PC-9 (cell line): ENCODE data around the gene ATG9A. TPM values are rescaled to one million over a fixed set of nuclear protein-coding genes. Genes with fewer than 3 reads are reported as not detected.

Source experiments
- BruUV-seq: library from RNA; stranded (reverse); fragments of 400-500 nt; replicated peaks from 2 replicates; lab custom pipeline; 2021; lab: Mats Ljungman, UMichigan
- CTCF ChIA-PET: fragments of 300-600 bp; sonication (Branson Sonifier 250); formaldehyde crosslinking; loops from one replicate; lab custom pipeline; 2022; ENCODE audit warnings: antibody characterized with exemption; lab: Charles Lee
- POLR2A ChIA-PET: fragments of 300-600 bp; sonication (Branson Sonifier 250); formaldehyde crosslinking; loops from one replicate; lab custom pipeline; 2022; ENCODE audit warnings: antibody characterized with exemption; ENCODE audit not compliant: unreplicated experiment; lab: Charles Lee
- DNase-seq, 2 experiments: peaks; one replicate each; pipeline versions ENCODE4 v3.0.0 to v3.0.0-alpha.2; 2015 to 2022; ENCODE audit warnings: mixed read lengths in 1 of 2
- H2AFZ ChIP-seq: fragments of 200-600 bp; sonication (generic); 2 replicates; pipeline ENCODE4 v1.8.1; 2017; ENCODE audit warnings: antibody characterized with exemption
- H3F3A ChIP-seq: fragments of 200-600 bp; sonication (generic); 2 replicates; pipeline ENCODE4 v1.8.1; 2017; ENCODE audit warnings: antibody characterized with exemption, mild to moderate bottlenecking, low read depth; ENCODE audit not compliant: insufficient read depth
- H3K27ac ChIP-seq: fragments of 200-600 bp; sonication (generic); 2 replicates; pipeline ENCODE4 v1.6.1; 2016; ENCODE audit warnings: mixed run types
- H3K27me3 ChIP-seq: fragments of 200-600 bp; sonication (generic); 2 replicates; pipeline ENCODE4 v1.6.1; 2016; ENCODE audit warnings: low read depth, mixed run types; ENCODE audit not compliant: insufficient read depth
- H3K36me3 ChIP-seq: fragments of 200-600 bp; sonication (generic); 2 replicates; pipeline ENCODE4 v1.6.1; 2016; ENCODE audit warnings: low read depth, mixed run types
- H3K4me1 ChIP-seq: fragments of 200-600 bp; sonication (generic); replicated peaks from 2 replicates; pipeline ENCODE4 v1.6.1; 2016; ENCODE audit warnings: mixed run types; ENCODE audit not compliant: insufficient read depth
- H3K4me2 ChIP-seq: fragments of 200-600 bp; sonication (generic); 2 replicates; pipeline ENCODE4 v1.6.1; 2017; ENCODE audit warnings: mixed run types
- H3K4me3 ChIP-seq: fragments of 200-600 bp; sonication (generic); 2 replicates; pipeline ENCODE4 v1.6.1; 2016; ENCODE audit warnings: mixed run types
- H3K79me2 ChIP-seq: fragments of 200-600 bp; sonication (generic); 2 replicates; pipeline ENCODE4 v1.6.1; 2017; ENCODE audit warnings: low read depth, mixed run types
- H3K9me2 ChIP-seq: fragments of 200-600 bp; sonication (generic); 2 replicates; pipeline ENCODE4 v1.8.1; 2017; ENCODE audit warnings: mild to moderate bottlenecking; ENCODE audit not compliant: insufficient read depth
- H3K9me3 ChIP-seq: fragments of 200-600 bp; sonication (generic); 2 replicates; pipeline ENCODE4 v1.8.1; 2016; ENCODE audit warnings: low read depth; ENCODE audit not compliant: insufficient read depth
- H4K20me1 ChIP-seq: fragments of 200-600 bp; sonication (generic); 2 replicates; pipeline ENCODE4 v1.8.1; 2017; ENCODE audit not compliant: insufficient read depth
- EZH2 ChIP-seq: fragments of 200-600 bp; sonication (generic); IDR thresholded peaks from 2 replicates; pipeline ENCODE4 v1.8.0; 2017; ENCODE audit warnings: antibody characterized with exemption, low read depth
- intact Hi-C: fragments of 100-400 bp; cut with micrococcal nuclease; formaldehyde crosslinking; loops from one replicate; pipeline ENCODE4 v1.10.0; 2022; ENCODE audit not compliant: unreplicated experiment
- total RNA-seq: library from RNA; stranded (reverse); gene quantifications from 2 replicates; pipeline ENCODE4 v1.2.3, GENCODE V29; 2021
- TF ChIP-seq, protein P1 (sequence below): fragments of 200-600 bp; sonication (generic); conservative IDR thresholded peaks from 2 replicates; pipeline ENCODE4 v1.6.1; 2017; ENCODE audit warnings: mixed run types, antibody characterized with exemption, mild to moderate bottlenecking, moderate library complexity

Gene ATG9A
- total RNA-seq, 1 experiment from 2014 or later: 56.0 TPM

DNA sequence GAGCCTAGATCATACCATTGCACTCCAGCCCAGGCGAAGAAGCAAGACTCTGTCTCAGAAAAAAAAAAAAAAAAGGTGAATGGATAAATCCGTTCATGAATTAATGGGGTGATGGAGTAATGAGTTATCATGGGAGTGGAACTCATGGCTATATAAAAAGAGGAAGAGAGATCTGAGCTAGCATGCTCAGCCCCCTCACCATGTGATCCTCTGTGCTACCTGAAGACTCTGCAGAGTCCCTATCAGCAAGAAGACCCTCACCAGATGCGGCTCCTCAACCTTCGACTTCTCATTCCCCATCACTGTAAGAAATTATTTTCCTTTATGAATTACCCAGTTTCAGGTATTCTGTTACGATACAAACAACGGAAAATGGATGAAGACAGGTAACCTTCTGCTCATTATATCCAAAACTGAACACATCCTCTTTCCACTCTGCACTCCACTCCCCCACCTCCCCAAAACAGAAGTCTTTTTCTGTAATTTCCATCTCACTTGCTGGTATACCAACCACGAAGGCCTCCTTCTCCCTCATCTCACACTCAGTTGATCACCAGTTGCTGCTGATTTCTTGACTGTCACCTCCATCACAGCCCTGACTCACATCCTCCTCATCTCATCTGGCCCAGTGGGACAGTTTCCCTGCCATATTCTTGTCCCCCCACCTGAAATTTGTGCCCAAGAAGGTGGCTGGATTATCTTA lies 42.5 kb downstream of the ATG9A start:
- Histone ChIP-seq H2AFZ (no peak overlapping the region), H3K4me2 (no peak overlapping the region), H3K79me2 (no peaks in the 10 kb centered on the region), H3K27me3 (no peaks in the 10 kb centered on the region), H3K4me3 (no peak overlapping the region), H3K9me2 (no peaks in the 10 kb centered on the region; the same call in 1 of the 2 replicates), H3K9me3 (no peaks in the 10 kb centered on the region), H3F3A (peaks cover 15% of the 10 kb centered on the region; the same call in 1 of the 2 replicates), H3K36me3 (0 out of 2 replicates have a peak, but pooled peaks cover 3% of the 10 kb centered on the region), H4K20me1 (no peaks in the 10 kb centered on the region), H3K27ac (no peak overlapping the region), H3K4me1 (no peaks in the 10 kb centered on the region)
- TF ChIP-seq EZH2: no peak
- TF ChIP-seq, protein P1, sequence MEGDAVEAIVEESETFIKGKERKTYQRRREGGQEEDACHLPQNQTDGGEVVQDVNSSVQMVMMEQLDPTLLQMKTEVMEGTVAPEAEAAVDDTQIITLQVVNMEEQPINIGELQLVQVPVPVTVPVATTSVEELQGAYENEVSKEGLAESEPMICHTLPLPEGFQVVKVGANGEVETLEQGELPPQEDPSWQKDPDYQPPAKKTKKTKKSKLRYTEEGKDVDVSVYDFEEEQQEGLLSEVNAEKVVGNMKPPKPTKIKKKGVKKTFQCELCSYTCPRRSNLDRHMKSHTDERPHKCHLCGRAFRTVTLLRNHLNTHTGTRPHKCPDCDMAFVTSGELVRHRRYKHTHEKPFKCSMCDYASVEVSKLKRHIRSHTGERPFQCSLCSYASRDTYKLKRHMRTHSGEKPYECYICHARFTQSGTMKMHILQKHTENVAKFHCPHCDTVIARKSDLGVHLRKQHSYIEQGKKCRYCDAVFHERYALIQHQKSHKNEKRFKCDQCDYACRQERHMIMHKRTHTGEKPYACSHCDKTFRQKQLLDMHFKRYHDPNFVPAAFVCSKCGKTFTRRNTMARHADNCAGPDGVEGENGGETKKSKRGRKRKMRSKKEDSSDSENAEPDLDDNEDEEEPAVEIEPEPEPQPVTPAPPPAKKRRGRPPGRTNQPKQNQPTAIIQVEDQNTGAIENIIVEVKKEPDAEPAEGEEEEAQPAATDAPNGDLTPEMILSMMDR: no peak
- DNase-seq: no peak
- BruUV-seq: no TSS peak
- intact Hi-C loops: no loop called here
- ChIA-PET CTCF (no interaction called here), POLR2A (no interaction called here)

DNA sequence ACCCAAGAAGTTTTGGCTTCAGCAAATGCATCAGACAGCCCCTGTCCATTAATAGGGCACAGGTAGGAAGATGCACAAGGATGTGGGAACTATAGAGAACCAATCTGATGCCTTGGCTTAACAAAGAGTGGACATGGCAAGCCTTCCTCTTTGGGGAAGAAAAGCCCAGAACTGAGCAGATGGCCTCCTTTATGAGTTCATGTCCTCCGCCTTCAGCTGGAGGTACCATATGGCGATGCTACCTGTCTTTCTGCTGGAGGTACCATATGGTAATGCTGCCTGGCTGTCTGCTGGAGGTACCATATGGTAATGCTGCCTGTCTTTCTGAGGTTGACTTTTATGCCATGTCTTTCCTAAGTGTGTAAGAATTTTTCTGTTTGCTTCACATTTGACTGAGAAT lies 45.3 kb downstream of the ATG9A start:
- H3K79me2 ChIP-seq: peaks cover 12% of the 10 kb centered on the region
- no TSS peak for BruUV-seq
- no peak for TF ChIP-seq EZH2
- TF ChIP-seq, protein P1: no peak
- H2AFZ ChIP-seq: no peak overlapping the region
- no peaks in the 10 kb centered on the region for H4K20me1 ChIP-seq
- peaks cover 14% of the 10 kb centered on the region; the same call in 1 of the 2 replicates for H3K36me3 ChIP-seq
- ChIA-PET CTCF (no interaction called here), POLR2A (no interaction called here)
- H3K9me3 ChIP-seq: no peaks in the 10 kb centered on the region
- H3K27me3 ChIP-seq: no peaks in the 10 kb centered on the region
- no peak overlapping the region for H3K4me2 ChIP-seq
- peaks cover 5% of the 10 kb centered on the region for H3K4me1 ChIP-seq
- H3F3A ChIP-seq: peaks cover 15% of the 10 kb centered on the region; the same call in 1 of the 2 replicates
- H3K27ac ChIP-seq: no peak overlapping the region
- intact Hi-C loops: no loop called here
- no peaks in the 10 kb centered on the region; the same call in 1 of the 2 replicates for H3K9me2 ChIP-seq
- H3K4me3 ChIP-seq: no peak overlapping the region
- DNase-seq: no peak

DNA sequence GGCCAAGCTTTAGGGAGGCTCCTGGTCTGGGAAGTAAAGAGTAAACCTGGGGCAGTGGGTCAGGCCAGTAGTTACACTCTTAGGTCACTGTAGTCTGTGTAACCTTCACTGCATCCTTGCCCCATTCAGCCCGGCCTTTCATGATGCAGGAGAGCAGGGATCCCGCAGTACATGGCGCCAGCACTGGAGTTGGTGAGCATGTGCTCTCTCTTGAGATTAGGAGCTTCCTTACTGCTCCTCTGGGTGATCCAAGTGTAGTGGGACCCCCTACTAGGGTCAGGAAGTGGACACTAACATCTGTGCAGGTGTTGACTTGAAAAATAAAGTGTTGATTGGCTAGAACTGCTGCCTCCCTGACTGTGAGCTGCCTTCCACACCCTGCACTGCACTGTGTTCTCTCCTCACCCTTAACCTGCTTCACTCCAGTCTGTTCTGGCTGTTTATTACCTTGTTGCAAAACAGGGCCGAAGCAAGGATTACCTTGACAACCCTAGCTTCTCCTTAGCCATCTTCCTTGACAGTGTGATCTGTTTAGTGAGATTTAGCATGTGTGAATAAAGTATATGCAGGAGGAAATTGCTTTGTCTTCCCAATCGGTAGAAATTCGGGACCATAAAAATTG lies 46.2 kb downstream of the ATG9A start:
- no TSS peak for BruUV-seq
- DNase-seq: no peak
- Histone ChIP-seq H3K27ac (no peak overlapping the region), H3K79me2 (peaks cover 18% of the 10 kb centered on the region), H3K36me3 (peaks cover 14% of the 10 kb centered on the region; the same call in 1 of the 2 replicates), H3K9me2 (no peaks in the 10 kb centered on the region; the same call in 1 of the 2 replicates), H3F3A (peaks cover 15% of the 10 kb centered on the region; the same call in 1 of the 2 replicates), H3K4me1 (peaks cover 9% of the 10 kb centered on the region), H3K27me3 (no peaks in the 10 kb centered on the region), H2AFZ (no peak overlapping the region), H3K4me3 (no peak overlapping the region), H4K20me1 (no peaks in the 10 kb centered on the region; the same call in 1 of the 2 replicates), H3K4me2 (no peak overlapping the region), H3K9me3 (no peaks in the 10 kb centered on the region)
- POLR2A ChIA-PET: no interaction called here
- CTCF ChIA-PET: no interaction called here
- no peak for TF ChIP-seq EZH2
- TF ChIP-seq, protein P1: no peak
- intact Hi-C loops: no loop called here
